T47D (cell line): Measurements from ENCODE around the gene MARCO.

ENCODE experiments used
- DNase-seq, 2 experiments: peaks; one replicate each; pipeline versions ENCODE4 v3.0.0 to v3.0.0-alpha.2; 2011 to 2012; ENCODE audit warnings: low read depth in 1 of 2, low spot score in 1 of 2
- JUND ChIP-seq: IDR thresholded peaks from 2 replicates; pipeline ENCODE4 v1.6.1; 2012; ENCODE audit warnings: low read depth
- in situ Hi-C: cut with HindIII; loops from 2 replicates; pipeline ENCODE4 v1.10.0; 2016; ENCODE audit warnings: low sequenced_read_pairs, low pct_unique_long_range_greater_than_20kb

The MARCO gene

DNA sequence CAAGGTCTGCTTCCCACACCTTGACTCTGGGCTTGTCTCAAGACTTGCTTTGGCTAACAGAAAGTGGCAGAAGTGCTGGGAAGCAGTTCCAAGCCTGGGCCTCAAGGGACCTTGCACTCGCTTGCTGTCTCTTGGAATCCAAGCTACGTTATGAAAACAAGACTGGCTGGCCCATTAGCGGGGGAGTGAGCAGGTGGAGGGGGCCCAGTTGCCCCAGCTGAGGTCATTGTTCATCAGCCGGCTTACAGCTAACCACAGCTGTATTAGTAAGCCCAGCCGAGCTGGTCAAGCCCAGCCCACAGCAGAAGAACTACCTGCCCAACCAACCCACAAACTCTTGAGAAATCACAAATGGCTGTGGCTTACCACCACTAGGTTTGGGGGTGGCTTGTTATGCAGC, 63.1 kb downstream of the MARCO start:
- TF ChIP-seq JUND, result no peak
- no peak for DNase-seq
- in situ Hi-C loops, result no loop called here

DNA sequence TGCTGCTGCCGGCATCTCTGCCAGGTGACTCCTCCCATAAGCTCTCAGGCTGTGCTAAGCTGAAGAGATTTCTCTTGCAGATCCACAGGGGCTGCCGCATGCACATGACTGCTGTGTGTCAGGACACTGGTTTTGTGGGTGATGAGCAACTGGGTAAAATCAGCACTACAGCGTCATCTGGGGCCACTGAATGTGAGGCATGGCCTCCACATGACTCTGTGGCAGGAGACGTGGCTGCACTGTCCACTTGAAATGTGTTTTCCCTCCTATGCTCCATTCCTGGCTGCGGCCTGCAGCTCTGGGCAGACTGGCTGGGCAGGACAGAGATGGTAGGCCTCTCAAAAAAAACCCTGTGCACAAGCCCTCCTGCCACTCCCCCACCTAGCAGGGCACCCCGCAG, 63.6 kb downstream of the MARCO start:
- DNase-seq, result no peak
- no peak for TF ChIP-seq JUND
- in situ Hi-C loops, result no loop called here

DNA sequence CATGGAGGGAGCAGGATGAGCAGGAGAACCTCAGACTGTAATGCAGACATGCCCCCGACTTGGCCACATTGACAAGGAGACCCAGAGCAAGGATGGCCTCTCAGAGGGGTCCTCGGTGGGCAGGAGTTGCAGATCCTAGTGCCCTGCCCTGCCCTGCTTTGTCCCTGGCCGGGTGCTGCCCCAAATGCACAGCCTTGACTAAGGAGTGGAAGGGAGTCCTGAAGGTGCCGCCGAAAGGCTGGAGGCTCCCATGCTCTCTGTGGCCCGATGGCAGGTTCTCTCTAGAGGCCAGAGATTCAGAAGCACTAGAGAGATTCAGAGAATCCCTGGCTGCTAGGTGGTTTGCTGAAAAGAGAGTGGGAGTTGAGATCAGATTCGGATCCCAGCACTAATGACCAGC, 64.4 kb downstream of the MARCO start:
- in situ Hi-C loops, result no loop called here
- TF ChIP-seq JUND, result no peak
- no peak for DNase-seq

DNA sequence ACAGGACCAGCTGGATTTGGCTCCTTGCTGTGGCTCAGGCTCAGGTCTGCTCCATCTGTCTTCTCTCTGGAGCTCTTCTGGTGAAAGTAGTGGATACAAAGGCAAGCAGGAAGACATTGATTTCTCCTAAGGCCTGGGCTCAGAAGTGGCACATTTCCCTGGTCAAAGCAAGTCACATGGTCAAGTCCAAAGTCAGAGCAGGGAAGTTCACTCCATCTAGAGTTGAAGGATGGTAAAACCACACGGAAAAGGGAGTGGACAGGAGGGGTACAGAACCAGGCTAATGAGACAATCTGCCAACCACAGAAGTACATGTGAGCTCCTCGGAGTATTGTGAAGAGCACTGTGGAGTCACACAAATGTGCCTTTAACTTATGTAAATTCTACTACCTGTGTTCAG, 66.1 kb downstream of the MARCO start:
- in situ Hi-C loops, result no loop called here
- no peak for TF ChIP-seq JUND
- DNase-seq, result peak; percentile 13 to 61

DNA sequence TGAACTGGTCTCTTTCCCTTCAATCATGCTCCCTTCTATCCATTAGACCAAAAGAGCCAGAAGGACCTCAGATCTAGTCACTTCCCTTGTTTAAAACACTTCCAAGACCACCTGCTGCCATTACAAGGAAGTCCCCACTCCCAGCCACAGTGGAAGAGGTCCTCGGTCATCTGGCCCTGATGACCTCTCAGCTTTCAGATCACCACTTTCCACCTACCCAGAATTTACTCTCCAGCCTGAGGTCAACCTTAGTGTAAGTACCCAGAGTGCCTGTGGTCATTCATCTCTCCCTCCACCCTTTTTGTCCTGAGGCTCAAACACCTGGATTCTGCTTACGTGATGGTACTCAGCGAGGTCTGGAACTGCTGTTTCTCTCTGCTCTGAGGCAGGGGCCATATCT, 67.1 kb downstream of the MARCO start:
- no peak for TF ChIP-seq JUND
- no peak for DNase-seq
- in situ Hi-C loops, result no loop called here

DNA sequence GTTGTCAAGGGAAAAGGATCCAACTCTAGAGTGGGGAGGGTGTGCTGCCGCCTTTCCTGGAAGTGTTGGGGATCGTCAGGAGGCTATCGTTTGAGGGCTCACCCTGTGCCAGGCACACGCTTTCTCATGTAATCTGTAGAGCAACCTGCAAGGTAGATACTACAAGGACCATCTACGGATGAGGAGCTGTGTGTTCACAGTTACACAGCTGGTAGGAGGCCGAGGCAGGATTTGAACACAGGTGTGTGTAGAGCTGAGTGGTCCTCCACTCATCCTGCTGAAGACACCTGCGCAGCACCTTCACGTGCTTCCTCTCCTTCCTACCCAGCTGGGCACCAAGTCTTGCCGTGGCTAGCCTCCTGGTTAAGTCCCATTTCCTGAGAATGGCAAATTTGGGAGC, 68.3 kb downstream of the MARCO start:
- TF ChIP-seq JUND, result no peak
- in situ Hi-C loops, result no loop called here
- no peak for DNase-seq

DNA sequence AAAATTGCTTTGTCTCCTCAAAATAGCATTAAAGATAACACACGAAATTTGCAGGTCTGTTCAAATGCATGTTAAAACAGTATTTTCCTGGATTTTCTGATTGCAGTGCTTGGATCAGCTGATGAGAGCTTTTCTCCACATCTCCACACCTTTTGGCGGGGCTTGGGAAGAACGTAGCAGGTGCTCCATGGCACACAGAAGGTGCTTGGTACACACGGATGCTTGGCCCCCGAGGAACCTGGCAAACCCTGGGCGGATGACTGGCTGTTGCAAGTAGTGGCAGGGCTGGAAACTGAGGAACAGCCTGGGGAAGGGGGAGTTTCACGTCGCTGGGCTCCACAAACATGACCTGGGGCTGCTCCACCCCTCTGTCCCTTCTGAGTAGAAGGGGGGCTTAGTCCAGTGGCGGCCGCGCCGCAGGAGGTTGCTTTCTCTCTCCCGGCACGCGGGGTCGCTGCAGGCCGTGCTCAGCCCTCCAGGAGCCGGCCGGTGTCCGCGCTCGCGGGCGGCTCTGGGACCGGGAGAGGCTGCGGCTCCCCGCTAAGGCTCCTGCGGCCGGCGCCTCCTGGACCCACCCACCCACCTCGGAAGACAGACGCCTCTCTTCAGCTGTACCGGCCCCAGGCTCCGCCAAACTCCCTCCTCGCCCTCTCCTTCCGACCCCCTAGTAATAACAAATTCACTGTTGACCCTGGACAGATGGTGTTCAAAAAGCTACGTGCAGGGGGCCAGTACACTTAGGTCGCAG, 69.3 kb downstream of the MARCO start:
- in situ Hi-C loops, result no loop called here
- peak; percentile 45 to 53 for DNase-seq
- TF ChIP-seq JUND, result no peak

DNA sequence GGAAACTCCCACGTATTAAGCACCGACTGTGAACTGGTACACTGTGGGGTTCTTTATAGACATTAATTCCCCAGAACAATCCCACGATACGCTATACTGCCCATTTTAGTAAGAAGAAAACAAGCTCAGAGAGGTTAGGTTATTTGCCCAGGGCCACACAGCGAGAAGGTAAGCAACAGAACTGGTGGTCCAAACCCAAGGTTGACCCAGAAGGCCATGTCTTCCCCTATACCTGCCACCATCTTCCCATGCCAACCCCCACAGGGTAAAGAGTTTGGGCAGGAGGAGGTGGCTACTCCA, 69.9 kb downstream of the MARCO start:
- DNase-seq, result no peak
- in situ Hi-C loops, result no loop called here

DNA sequence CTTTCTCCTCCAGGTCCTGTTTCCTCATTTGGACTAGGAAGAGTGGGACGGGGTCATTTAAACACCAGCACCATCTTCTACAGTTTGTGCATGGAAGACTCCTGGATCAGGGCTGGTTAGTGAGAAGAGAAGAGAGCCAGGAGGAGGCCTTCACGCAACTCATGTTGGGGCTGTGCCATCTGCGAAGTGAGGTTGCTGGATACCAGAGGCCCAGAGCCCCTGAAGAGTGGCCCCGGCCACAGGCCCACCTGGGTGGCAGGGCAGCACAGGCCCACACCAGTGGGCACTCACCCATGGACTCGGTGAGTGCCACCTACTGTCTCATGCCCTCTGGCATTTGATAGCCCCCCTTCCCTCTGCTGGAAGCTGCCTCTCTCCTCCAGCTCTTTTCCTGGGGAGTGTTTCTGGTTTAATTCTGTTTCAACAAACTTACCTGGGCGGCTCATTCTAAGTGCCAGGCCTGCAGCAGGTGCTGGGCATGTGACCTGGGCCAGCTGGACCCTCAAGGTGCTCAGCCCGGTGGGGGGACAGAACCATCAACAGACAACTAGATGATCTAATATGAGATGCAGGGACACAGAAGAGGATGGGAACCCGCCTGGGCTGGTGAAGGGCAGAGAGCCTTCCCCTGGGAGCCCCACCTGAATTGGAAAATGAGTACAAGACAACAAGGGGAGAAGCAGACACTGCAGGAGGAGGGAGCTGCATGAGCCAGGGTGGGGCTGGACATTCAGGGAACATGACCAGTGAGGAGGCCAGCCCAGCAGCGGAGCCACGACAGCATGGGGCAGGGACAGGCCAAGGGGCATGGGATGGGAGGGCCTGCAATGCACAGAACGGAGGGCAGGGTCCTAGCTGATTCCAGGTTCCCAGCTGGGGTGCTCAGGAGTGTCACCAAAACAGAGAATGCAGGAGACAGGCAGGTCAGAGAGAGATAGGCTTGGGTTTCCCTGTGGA, 70.6 kb downstream of the MARCO start:
- DNase-seq, result no peak
- in situ Hi-C loops, result no loop called here
- no peak for TF ChIP-seq JUND

More for the DNA sequence above, 69.9 kb downstream of the MARCO start:
- no peak for TF ChIP-seq JUND

DNA sequence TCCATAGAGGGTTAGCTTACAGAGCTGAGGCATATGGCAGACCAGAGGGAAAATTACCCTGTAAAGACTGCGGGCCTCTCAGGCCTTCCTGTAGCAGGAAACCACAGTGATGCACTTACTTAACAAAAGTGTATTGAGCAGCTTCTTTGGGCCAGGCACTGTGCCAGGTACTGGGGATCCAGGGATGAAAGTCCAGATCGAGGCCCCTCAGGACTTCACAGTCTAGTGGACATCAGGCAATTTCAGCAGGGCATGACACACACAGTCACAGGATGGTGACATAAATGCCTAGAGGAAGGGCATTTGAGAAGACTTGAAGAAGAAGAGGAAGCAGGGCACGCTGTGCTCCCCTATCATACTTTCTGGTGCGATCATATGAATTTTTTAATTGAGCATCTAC, 71.7 kb downstream of the MARCO start:
- DNase-seq, result no peak
- in situ Hi-C loops, result no loop called here
- no peak for TF ChIP-seq JUND

DNA sequence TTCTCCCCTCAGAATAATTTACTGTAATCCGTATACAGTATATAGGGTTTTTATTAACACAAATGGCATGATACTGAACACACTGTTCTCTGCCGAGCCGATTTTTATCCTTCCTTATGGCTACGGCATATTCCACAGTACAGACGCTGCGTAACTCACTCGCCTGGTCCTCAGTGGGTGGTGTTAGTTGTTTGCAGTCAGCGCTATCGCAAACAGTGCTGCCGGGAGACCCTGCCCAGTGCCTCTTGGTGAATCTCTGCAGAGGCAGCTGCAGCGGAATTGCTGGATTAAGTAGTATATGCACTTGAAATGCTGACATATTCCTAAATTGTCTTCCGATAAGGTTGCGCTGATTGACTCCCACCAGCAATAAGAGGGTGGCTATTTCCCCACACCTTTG, 73.9 kb downstream of the MARCO start:
- in situ Hi-C loops, result no loop called here
- no peak for TF ChIP-seq JUND
- DNase-seq, result no peak

DNA sequence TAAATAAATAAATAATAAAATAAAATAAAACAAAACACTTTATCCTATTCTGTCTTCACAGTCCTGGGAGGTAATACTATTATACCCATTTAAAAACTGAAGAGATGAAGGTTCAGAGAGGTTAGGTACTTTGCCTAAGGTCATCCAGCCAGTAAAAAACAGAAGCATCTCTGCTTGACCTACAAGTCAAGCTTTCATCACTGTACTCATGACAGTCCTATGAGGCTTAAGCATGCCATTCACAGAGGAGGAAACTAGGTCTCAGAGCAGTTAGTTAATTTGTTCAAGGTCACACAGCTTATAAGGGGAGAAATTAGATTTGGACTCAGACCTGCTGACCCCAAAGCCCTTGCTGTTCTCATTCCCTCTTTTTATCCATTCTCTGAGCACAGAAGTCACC, 77.5 kb downstream of the MARCO start:
- no peak for DNase-seq
- in situ Hi-C loops, result no loop called here
- TF ChIP-seq JUND, result no peak

DNA sequence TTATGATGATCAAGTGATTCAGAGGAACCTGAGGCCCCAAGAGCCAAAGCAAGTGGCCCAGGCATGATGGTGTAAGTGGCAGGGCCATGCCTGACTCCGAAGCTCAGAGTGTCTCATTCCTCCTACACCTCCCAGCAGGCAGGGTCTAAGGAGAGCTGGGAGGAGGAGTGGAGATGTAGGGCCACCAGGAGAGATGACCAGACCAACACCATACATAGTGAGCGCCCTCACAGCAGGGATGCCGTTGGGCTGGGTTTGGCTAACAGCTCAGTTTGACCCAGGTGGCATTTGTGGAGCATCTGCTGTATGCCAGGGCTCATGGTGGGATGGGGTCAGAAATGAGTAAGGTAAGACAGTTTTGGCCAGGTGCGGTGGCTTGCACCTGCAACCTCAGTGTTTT, 80.7 kb downstream of the MARCO start:
- DNase-seq, result no peak
- no peak for TF ChIP-seq JUND
- in situ Hi-C loops, result no loop called here

DNA sequence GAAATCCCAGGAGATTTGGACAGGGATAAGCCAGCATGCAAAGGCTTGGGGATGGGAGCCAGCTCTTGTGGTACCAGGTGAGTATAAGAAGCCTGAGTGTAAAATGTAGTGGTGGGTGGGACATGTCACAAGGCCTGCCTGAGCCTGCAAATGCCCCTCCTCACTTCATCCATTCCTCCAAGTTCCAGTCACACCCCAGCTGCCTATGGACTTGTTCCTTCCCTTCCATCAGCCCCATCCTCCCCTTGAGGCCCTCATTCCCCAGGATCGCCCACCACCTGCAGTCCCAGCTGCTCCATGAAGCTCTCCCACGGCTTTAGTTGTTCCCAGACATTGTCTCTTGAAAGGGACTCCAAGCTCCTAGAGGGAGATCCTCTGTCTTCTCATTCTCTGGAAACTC, 81.5 kb downstream of the MARCO start:
- no peak for TF ChIP-seq JUND
- in situ Hi-C loops, result no loop called here
- no peak for DNase-seq
